ENCODE measurements around the gene EMSY.

EMSY gene

DNA sequence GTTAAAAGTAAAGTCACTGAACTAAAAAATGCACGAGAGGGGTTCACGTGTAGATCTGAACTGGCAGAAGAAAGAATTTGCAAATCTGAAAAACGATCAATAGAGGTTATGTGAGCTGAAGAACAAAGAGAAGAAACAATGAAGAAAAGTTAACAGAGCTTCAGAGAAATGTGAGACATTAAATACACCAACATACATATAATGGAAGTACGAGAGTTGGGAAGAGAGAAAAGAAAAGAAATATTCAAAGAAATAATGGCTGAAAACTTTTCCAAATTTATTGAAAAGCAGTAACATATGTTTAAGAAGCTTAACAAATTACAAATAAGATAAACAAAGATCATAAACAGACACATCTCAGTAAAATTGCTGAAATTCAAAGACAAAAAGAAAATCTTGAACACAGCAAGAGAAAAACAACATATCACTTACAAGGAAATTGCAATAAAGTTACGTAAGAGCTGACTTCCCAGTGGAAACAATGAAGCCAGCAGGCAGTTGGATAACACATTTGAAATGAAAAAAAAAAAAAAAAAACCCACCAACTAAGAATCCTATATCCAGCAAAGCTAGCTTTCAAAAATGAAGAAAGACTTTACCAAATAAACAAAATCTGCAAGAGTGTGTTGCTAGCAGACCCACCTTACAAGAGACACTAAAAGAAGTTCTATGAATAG lies 56.8 kb downstream of the EMSY start:
- no peak overlapping the region for H3K27ac ChIP-seq
- TF ChIP-seq, protein P1, sequence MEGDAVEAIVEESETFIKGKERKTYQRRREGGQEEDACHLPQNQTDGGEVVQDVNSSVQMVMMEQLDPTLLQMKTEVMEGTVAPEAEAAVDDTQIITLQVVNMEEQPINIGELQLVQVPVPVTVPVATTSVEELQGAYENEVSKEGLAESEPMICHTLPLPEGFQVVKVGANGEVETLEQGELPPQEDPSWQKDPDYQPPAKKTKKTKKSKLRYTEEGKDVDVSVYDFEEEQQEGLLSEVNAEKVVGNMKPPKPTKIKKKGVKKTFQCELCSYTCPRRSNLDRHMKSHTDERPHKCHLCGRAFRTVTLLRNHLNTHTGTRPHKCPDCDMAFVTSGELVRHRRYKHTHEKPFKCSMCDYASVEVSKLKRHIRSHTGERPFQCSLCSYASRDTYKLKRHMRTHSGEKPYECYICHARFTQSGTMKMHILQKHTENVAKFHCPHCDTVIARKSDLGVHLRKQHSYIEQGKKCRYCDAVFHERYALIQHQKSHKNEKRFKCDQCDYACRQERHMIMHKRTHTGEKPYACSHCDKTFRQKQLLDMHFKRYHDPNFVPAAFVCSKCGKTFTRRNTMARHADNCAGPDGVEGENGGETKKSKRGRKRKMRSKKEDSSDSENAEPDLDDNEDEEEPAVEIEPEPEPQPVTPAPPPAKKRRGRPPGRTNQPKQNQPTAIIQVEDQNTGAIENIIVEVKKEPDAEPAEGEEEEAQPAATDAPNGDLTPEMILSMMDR (conservative IDR thresholded peaks at IDR 0.05), result no peak

DNA sequence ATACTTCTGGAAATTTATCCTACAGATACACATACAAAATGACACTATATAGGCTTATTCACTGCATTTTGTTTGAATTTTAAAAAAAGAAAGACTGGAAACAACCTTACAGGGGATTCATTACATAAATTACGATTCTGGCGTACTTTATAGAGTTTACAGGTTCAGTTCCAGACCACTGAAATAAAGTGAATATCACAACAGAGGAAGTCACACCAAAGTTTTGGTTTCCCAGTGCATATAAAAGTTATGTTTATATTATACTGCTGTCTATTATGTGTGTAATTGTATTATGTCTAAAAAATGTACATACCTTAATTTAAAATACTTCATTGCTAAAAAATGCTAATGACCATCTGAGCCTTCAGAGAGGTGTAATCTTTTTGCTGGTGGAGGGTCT lies 62.0 kb downstream of the EMSY start:
- H3K27ac ChIP-seq, result no peak overlapping the region
- TF ChIP-seq, protein P1 (conservative IDR thresholded peaks at IDR 0.05), result no peak

DNA sequence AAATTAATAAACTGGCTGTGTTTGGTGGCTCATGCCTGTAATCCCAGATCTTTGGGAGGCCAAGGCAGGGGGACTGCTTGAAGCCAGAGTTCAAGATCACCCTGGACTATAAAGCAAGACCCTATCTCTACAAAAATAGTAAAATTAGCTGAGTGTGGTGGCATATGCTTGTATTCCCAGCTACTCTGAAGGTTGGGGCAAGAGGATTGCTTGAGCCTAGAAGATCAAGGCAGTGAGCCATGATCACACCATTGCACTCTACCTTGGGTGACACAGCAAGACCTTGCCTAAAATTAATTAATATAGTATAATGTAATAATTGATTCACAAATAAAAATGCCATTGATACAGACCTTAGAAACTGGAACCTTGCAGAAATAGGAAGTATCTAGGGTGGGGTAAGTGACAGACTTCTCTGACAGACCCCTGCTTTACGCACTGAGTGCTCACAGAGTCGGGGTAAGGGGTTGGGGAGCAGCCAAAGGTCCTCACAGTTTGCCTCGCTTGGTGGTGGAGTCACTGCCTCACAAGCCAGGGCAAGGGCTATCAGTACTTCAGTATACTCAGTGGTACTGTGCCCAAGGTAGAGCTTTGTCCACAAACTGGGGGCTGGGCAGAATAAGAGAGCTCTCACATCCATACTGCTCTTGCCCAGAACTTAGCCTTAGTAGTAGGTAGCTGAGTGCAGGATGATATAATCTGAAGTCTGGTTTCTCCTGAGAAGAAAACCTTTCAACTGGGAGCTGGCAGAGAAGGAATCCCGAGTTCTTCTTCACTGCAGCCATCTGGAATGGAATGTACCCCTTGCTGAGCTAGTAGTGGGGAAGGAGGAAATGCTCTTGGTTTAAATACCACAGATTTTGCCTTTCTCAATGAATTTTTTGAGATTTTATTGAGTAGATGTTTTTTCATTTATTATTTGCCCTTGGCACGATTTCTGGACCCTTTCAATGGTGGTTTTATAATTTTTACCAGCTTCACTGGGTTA lies 65.5 kb downstream of the EMSY start:
- TF ChIP-seq, protein P1 (conservative IDR thresholded peaks at IDR 0.05), result no peak
- no peak overlapping the region for H3K27ac ChIP-seq

DNA sequence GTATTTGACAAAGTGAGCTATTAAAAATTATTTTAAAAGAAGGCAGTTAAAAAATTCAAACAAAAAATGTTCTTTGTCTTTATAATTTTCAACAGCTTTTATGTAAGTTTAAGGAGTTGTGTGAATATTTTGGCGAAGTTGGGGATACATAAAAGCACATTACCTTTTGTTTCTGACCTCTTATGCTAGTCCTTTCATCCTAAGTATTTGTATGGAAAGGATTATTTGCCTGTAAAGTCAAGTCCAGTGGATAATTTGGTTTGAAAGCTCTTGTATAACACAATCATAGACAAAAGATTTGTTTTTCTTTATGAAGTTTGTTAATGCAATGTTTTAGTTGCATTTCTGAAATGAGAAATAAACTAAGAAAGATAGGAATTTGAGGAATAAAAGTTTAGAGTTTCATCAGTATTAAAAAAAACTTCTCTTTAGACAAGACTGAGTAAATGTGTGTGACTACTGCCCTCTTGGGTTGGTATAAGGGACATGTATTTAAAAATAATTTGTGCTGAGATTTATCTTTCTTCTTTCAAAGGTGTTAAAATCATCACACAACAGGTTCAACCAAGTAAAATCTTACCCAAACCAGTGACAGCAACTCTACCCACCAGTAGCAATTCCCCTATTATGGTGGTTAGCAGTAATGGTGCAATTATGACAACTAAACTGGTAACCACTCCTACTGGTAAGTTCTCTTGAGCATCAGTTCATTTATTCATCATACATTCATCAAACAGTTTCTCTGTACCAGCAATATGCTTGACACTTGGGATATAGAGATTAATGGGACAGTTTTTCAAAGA lies 68.2 kb downstream of the EMSY start:
- TF ChIP-seq, protein P1 (conservative IDR thresholded peaks at IDR 0.05), result peak; percentile 76
- H3K27ac ChIP-seq, result no peak overlapping the region

DNA sequence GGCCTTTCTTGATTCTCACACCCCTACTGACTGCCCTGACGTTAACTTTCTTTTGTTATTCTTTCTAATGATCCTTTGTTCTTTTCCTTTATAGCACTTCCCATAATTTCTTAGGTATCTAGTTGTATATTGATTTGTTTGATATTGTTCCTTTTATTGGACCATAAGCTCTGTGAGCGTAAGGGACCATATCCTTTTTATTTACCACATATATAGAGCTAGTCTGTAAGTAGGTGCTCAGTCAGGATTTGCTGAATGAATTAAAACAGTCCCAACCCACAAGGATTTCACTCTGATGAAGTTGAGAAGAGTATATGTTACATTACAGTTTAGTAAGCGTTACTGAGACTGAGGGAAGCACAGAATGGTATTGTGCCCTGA lies 68.8 kb downstream of the EMSY start:
- TF ChIP-seq, protein P1 (conservative IDR thresholded peaks at IDR 0.05), result no peak

DNA sequence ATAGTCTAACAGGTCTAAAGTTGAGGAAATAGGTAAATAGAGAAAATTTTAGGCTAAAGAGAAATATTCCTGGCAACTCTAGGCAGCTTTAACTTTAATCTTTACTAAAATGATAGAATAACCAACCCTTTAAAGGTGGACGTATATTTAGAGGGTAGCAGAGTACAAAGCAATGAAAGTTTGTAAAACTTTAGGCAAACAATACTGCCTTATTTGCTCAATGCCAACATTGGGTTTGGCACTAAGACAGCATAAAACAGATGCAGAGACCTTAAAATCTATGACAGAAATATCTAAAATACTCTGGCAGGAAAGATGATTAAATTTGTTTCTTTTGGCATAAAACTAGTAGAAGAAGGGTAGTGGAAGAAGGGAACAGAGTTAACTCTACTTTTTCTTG lies 70.7 kb downstream of the EMSY start:
- TF ChIP-seq, protein P1 (conservative IDR thresholded peaks at IDR 0.05), result no peak
- no peak overlapping the region for H3K27ac ChIP-seq

More for the DNA sequence above, 68.8 kb downstream of the EMSY start:
- no peak overlapping the region for H3K27ac ChIP-seq

DNA sequence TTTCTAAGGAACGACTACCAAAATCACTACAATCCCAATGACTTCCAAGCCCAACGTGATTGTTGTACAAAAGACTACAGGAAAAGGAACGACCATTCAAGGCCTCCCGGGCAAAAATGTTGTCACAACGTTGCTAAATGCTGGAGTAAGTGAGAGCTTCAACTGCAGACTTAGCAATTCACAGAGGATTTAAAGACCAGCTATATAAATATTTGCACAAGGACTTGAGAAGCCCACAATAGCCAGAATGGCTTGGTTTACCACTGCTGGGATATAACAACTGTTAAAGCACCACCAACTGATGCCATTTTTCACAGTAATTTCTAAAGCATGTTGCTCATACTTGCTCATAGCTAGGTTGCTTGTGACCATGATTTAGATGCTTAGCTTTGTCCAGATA lies 78.3 kb downstream of the EMSY start:
- TF ChIP-seq, protein P1 (conservative IDR thresholded peaks at IDR 0.05), result no peak
- no peak overlapping the region for H3K27ac ChIP-seq

Measured in VCaP (cell line).